GM20431 (cell line): ENCODE data around the gene SEC11A.
"Not testable (repeated sequence)": the region's sequence is repeated elsewhere in the genome, so short reads cannot be mapped to it uniquely, and the experiment has no call there.

Experiments
- in situ Hi-C: fragments of 300-500 bp; cut with MseI, MboI; formaldehyde crosslinking; loops from one replicate; pipeline ENCODE4 v1.15.0; 2020; ENCODE audit warnings: low sequenced_read_pairs; ENCODE audit not compliant: unreplicated experiment

Gene SEC11A

DNA sequence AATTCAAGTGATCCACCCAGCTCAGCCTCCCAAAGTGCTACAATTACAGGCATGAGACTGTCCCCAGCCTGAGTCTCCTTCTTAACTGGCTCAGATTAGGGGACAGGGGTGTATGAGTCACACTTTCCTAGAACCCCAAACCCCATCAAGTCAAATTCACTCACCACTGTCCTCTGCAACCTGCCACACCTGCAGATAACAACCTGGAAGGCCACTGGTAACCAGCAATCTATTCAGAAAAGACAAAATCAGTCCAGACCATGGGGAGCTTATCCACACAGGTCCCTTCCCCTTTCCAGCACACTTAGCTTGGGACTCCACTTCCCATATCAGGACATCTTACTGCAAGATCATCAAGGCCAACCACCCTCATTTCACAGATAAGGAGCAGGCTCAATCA is 68.2 kb downstream of the SEC11A start:
- in situ Hi-C loops = no loop called here

DNA sequence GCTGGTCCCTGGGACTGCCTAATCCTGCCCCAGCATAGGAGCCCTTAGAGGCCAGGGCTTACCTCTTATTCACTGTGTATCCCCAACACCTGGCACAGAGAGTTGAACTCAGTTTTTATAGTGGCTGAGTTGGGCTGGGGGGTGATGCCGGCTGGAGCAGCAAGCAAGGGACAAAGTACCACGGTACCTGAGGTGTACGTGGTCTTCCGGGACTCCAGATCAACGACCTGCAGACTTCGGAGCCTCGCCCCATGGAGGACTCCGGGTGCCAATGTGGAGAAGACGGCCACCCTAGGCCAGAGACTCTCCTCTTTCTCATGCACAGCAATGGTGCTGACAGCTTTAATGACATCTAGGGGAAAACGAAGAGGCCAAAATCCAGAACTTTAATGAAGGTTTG is 69.9 kb downstream of the SEC11A start:
- in situ Hi-C loops = no loop called here

DNA sequence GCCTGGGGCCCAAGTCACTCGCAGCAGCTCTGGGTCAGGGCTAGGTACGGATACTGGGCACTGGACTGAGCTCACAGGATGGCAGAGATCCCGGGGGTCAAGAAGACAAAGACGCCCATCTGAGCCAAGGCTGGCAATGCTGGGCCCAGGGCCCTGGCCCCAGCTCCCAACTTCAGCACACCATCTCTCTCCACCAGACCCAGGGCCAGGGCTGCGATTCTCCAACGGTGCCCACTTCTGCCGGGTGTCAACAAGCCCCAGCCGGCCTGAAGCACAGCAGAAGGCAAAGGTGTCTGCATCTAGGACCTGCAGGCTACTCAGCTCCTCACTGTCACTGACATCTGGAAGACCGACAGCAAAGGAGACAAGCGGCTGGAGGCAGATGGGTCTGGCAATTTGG is 70.4 kb downstream of the SEC11A start:
- in situ Hi-C loops = no loop called here

DNA sequence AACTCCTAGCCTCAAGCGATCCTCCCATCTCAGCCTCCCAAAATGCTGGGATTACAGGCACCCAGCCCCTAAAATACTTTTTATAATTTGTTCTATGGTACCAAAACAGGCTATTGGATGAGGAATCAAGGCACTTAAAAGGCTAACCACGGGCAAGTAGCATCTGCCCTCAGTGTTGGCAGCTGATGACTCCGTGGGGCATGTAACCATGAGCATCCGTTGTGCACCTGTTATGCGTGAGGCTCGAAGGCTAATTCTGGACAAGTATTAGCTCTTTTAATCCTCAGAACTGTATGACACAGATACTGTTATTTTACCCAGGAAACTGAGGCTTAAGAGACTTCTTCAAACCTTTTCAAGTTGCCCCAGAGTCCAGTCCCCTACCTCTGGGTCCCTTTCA is 72.1 kb downstream of the SEC11A start:
- in situ Hi-C loops = no loop called here

DNA sequence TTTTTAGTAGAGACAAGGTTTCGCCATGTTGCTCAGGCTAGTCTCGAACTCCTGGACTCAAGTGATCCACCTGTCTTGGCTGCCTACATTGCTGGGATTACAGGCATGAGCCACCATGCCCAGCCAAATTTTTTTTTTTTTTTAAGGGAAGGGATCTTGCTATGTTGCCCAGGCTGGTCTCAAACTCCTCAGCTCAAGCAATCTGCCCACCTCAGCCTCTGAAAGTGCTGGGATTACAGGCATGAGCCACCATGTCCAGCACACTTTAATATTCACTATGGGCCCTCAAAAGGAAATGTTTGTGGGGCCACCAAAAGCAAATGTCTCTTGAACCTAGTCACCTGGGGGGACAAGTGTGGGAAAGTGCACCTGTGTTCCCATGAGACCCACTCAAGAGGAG is 73.3 kb downstream of the SEC11A start:
- in situ Hi-C loops = not testable (repeated sequence)

DNA sequence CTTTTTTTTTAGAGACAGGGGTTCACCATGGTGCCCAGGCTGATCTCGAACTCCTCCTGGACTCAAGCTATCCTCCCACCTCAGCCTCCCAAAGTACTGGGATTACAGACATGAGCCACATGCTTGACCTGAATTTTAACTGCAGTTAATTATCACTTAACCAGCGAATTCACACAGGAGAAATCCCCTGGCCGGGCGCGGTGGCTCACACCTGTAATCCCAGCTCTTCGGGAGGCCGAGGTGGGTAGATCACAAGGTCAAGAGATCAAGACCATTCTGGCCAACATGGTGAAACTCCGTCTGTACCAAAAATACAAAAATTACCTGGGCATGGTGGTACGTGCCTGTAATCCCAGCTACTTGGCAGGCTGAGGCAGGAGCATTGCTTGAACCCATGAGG is 74.1 kb downstream of the SEC11A start:
- in situ Hi-C loops = not testable (repeated sequence)

DNA sequence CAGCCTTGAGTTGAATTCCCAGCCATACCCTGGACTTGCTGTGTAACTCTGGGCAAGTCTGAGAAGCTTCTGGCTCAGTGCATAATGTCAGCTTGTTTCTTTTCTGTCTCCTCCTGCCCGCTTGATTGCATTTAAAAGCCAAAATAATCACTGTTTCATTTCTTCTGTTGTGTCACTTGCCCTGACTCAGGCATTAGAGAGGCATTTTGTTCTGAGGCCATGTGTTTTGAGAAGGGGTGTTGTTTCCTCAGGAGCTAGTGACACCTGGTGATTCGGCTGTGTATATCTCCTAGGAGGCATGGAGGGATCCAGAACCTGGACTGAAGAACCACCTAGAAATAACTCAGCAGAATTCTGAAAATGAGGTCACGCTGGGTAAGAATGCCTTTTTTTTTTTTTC is 77.8 kb downstream of the SEC11A start:
- in situ Hi-C loops = no loop called here

DNA sequence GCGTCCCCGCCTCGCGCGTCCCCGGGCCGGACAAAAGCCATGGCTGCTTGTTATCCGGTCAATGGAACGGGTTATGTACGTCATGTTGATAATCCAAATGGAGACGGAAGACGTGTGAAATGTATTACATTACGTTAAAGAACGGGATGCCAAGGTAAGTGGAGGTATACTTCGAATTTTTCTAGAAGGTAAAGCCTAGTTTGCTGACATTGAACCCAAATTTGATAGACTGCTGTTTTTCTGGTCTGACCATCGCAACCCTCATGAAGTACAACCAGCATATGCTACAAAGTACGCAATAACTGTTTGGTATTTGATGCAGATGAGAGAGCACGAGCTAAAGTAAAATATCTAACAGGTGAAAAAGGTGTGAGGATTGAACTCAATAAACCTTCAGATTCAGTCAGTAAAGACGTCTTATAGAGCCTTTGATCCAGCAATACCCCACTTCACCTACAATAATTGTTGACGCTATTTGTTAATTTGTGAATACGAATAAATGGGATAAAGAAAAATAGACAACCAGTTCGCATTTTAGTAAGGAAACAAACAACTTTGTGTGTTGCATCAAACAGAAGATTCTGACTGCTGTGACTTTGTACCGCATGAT is 81.6 kb downstream of the SEC11A start:
- in situ Hi-C loops = no loop called here

DNA sequence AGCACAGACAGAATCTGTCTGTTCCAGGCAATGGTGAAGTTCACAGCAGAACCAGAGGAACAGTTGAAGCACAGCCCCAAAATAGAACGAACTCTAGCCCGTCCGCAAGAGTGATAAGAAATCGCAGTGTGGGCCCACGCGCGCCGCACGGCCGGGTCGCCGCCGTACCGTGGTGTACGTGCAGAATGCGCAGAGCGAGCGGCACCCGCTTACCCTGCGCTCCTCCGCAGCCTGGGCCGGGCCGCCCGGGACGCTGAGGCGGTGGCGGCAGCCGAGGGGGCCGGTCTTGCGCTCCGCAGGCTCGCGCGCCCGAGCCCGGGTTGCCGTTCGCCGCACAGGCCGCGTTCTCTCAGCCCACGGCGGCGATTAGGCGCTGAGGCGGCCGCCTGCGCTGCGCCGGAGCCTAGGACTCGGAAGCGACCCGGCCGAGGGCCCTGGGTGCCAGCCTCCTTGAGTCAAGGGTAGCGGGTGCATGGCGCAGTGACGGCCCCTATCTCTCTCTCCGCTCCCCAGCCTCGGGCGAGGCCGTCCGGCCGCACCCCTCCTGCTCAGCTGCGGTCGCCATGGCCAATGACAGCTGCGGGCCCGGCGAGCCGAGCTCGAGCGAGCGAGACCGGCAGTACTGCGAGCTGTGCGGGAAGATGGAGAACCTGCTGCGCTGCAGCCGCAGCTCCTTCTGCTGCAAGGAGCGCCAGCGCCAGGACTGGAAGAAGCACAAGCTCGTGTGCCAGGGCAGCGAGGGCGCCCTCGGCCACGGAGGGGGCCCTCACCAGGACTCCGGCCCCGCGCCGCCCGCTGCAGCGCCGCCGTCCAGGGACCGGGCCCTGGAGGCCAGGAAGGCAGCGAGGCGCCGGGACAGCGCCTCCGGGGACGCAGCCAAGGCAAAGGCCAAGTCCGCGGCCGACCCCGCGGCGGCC is 82.4 kb downstream of the SEC11A start:
- in situ Hi-C loops = no loop called here

DNA sequence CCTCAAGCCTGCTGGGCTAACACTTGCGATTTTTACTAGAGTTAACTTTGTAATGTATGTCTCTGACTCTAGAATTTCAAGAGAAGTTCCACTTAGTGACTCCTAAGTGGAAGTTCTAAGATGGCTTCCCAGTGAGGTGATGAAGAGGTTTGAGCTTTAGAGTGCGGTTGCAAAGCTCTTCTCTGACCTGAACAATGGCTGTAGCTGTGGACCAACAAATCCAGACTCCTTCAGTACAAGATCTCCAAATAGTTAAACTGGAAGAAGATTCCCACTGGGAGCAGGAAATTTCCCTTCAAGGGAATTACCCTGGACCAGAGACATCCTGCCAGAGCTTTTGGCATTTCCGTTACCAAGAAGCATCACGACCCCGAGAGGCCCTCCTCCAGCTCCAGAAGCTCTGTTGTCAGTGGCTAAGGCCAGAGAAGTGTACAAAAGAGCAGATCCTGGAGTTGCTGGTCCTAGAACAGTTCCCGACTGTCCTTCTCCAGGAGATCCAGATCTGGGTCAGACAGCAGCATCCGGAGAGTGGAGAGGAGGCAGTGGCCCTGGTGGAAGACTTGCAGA is 84.2 kb downstream of the SEC11A start:
- in situ Hi-C loops = no loop called here

DNA sequence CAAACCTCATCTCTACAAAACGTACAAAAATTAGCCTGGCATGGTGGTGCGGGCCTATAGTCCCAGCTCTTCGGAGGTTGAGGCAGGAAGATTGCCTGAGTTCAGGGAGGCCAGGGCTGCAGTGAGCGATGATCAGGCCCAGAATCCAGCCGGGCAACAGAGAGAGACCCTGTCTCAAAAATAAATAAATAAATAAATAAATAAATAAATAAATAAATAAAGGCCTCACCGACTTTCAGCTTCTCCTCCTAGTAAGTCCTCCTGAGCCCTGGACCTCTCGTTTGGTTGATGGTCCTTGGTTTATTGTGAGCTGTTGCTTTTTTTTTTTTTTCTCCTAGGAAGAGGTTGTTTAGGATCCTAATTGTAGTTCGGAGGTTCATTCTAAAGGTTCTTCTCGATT is 86.9 kb downstream of the SEC11A start:
- in situ Hi-C loops = no loop called here

DNA sequence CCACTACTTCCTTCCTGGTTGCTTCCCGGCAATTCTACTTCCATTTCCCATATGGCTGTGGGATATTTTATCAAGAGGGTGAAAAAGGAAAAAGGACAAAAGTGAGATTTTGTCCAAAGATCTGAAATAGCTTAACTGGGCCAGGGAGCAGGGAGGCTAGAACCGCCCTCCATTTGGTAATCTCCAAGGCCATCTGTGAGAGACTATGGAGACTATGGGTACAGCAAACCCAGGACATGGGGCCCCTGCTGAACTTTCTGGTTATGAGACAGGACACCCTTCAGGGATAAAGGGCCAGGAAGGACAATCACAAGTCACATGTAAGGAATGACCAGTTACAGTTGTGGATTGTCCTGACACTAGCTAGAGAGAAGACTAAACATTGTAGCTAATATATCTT is 90.8 kb downstream of the SEC11A start:
- in situ Hi-C loops = no loop called here

DNA sequence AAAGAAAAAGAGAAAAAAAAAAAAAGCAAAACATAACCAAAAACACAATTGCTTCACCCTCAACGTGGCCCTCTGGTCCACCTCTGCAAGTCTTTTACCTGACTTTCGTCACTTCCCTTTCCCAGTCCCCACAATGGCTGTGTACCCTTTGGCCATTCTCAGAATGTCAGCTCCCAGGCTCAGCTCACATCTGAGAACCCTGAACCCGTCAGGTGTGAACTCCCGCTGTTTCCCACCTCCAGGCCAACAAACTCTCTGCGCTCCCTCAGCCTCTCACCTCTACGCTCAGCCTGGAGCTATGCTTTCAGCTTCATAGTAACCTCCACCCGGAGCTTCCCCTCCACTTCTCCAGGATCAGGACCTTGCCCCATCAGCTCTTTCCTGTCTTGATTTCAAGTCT is 91.6 kb downstream of the SEC11A start:
- in situ Hi-C loops = no loop called here

DNA sequence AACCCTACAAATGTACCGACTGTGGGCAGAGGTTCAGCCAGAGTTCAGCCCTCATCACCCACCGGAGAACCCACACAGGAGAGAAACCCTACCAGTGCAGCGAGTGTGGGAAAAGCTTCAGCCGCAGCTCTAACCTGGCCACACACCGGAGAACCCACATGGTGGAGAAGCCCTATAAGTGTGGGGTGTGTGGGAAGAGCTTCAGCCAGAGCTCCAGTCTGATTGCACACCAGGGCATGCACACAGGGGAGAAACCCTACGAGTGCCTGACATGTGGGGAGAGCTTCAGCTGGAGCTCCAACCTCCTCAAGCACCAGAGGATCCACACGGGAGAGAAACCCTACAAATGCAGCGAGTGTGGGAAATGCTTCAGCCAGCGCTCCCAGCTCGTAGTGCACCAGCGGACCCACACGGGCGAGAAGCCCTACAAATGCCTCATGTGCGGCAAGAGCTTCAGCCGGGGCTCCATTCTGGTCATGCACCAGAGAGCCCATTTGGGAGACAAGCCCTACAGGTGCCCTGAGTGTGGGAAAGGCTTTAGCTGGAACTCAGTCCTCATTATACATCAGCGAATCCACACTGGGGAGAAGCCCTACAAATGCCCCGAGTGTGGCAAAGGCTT is 94.5 kb downstream of the SEC11A start:
- in situ Hi-C loops = no loop called here

DNA sequence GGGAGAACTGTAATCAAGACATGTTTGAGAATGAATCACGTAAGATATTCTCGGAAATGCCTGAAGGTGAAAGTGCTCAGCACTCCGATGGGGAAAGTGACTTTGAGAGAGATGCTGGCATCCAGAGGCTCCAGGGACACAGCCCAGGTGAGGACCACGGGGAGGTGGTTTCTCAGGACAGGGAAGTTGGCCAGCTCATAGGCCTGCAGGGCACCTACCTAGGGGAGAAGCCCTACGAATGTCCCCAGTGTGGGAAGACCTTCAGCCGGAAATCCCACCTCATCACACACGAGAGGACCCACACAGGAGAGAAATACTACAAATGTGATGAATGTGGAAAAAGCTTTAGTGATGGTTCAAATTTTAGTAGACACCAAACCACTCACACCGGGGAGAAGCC is 95.3 kb downstream of the SEC11A start:
- in situ Hi-C loops = no loop called here
